OCI-LY7 (cell line): ENCODE data around the gene PSME3. TPM values are rescaled to one million over a fixed set of nuclear protein-coding genes. Genes with fewer than 3 reads are reported as not detected.

ENCODE experiments used
- BruUV-seq: library from RNA; stranded (reverse); fragments of 400-500 nt; replicated peaks from 2 replicates; lab custom pipeline; 2021; lab: Mats Ljungman, UMichigan
- CTCF ChIA-PET: fragments of 300-600 bp; sonication (Branson Sonifier 250); formaldehyde crosslinking; loops from one replicate; lab custom pipeline; 2022; ENCODE audit warnings: antibody characterized with exemption; ENCODE audit not compliant: unreplicated experiment; lab: Charles Lee
- POLR2A ChIA-PET: fragments of 300-600 bp; sonication (Branson Sonifier 250); formaldehyde crosslinking; loops from one replicate; lab custom pipeline; 2022; ENCODE audit warnings: antibody characterized with exemption; lab: Charles Lee
- DNase-seq: peaks from one replicate; pipeline ENCODE4 v3.0.0-alpha.2; 2015; ENCODE audit warnings: low spot score
- H2AFZ ChIP-seq: fragments of 200-600 bp; sonication (generic), shearing (Covaris generic); 2 replicates; pipeline ENCODE4 v1.6.1; 2014; ENCODE audit warnings: mild to moderate bottlenecking, antibody characterized with exemption, low read length, moderate library complexity
- H3K27ac ChIP-seq: fragments of 200-600 bp; sonication (generic); 2 replicates; pipeline ENCODE4 v1.5.1; 2014; ENCODE audit warnings: mixed run types, low read depth, mild to moderate bottlenecking, moderate library complexity, low read length, inconsistent platforms; ENCODE audit not compliant: poor library complexity, severe bottlenecking
- H3K36me3 ChIP-seq: fragments of 200-600 bp; sonication (generic); 2 replicates; pipeline ENCODE4 v1.6.1; 2014; ENCODE audit warnings: mild to moderate bottlenecking, antibody characterized with exemption, low read length, moderate library complexity, mixed read lengths; ENCODE audit not compliant: insufficient read depth
- H3K4me1 ChIP-seq: fragments of 200-600 bp; sonication (generic); 2 replicates; pipeline ENCODE4 v1.5.1; 2014; ENCODE audit warnings: mild to moderate bottlenecking, low read length; ENCODE audit not compliant: insufficient read depth, poor library complexity, severe bottlenecking
- H3K4me2 ChIP-seq: fragments of 200-600 bp; sonication (generic); 2 replicates; pipeline ENCODE4 v1.6.1; 2014; ENCODE audit warnings: mild to moderate bottlenecking, low read length
- H3K4me3 ChIP-seq: fragments of 200-600 bp; sonication (generic); 2 replicates; pipeline ENCODE4 v1.5.1; 2014; ENCODE audit warnings: mild to moderate bottlenecking, low read depth, low read length; ENCODE audit not compliant: poor library complexity, severe bottlenecking
- H3K79me2 ChIP-seq: fragments of 200-600 bp; sonication (generic); 2 replicates; pipeline ENCODE4 v1.6.1; 2016; ENCODE audit warnings: low read depth, mild to moderate bottlenecking, low read length, moderate library complexity, mixed read lengths; ENCODE audit not compliant: insufficient read depth
- H3K9me2 ChIP-seq: fragments of 200-600 bp; sonication (generic); 2 replicates; pipeline ENCODE4 v1.6.1; 2016; ENCODE audit warnings: mild to moderate bottlenecking, low read length, mixed read lengths; ENCODE audit not compliant: insufficient read depth
- H3K9me3 ChIP-seq: fragments of 200-600 bp; sonication (generic); 2 replicates; pipeline ENCODE4 v1.6.1; 2014; ENCODE audit warnings: mild to moderate bottlenecking, mixed run types, low read length, mixed read lengths
- H4K20me1 ChIP-seq: fragments of 200-600 bp; sonication (generic); 2 replicates; pipeline ENCODE4 v1.6.1; 2014; ENCODE audit warnings: mild to moderate bottlenecking, antibody characterized with exemption, low read length, moderate library complexity, mixed read lengths; ENCODE audit not compliant: insufficient read depth
- EZH2phosphoT487 ChIP-seq: fragments of 200-600 bp; sonication (generic); IDR thresholded peaks from 2 replicates; pipeline ENCODE4 v1.6.1; 2018; ENCODE audit warnings: low read depth, borderline replicate concordance, mild to moderate bottlenecking, mixed run types, antibody characterized with exemption, low read length, moderate library complexity, mixed read lengths
- intact Hi-C: fragments of 100-400 bp; cut with micrococcal nuclease; formaldehyde crosslinking; loops from one replicate; pipeline ENCODE4 v1.10.0; 2022; ENCODE audit not compliant: unreplicated experiment
- total RNA-seq, 2 experiments: library from RNA; depleted of rRNA in 1 of 2; stranded (reverse); fragments of >200 nt in 1 of 2; shearing (Covaris generic) in 1 of 2; gene quantifications; 2 replicates each; pipeline ENCODE4 v1.2.3, GENCODE V29; 2014 to 2022
- TF ChIP-seq, protein P1 (sequence below): fragments of 200-600 bp; sonication (generic); conservative IDR thresholded peaks from 2 replicates; pipeline ENCODE4 v1.5.1; 2014; ENCODE audit warnings: mild to moderate bottlenecking, antibody characterized with exemption, low read length, moderate library complexity, mixed read lengths

The PSME3 gene
- total RNA-seq, 2 experiments from 2014 or later = 81.9 to 167 TPM

DNA sequence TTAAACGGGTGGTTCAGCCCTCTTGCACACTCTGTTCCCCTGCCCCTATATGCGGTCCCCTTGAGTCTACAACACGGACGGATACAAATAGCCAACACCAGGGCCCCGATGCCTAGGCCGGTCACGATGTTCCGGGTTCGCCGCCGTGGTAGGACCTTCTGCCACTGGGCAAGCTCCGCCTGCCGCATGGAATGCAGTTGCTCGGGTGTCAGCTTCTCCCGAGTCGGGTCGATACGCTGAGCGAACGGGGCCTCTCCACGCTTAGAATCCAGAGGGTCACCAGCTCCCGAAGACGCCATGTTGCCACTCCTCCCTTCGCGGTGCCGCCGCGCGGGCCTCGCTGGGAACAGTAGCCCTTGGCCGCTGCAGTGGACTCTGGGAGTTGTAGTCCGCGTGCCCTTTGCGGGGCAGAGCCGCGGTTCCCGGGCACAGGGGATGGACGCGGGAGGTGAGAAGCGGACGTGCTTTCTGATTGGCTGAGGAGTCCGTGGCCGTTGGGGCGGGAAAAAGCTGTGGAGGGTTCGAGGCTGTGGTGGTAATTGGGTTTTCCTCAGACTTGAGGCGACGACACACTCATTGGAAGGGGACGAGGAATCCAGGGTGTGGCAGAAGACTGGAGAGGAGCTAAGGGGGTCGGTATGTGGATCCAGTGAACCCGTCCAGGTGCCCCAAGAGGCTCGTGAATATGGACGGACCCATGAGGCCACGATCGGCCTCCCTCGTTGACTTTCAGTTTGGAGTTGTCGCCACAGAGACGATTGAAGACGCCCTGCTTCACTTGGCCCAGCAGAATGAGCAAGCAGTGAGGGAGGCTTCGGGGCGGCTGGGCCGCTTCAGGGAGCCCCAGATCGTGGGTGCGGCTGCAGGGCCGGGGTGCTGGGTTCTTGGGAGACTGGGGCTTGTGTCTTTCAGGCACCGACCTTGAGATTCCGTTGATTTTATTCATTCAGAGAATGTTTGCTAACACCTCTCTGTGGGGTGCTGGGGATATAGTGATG lies 34.5 kb upstream of the PSME3 start, which contains the start of the genes CNTD1 and COA3:
TSS of gene CNTD1 (plus strand) at position 479 of the 998 bp plus-strand sequence. CDS start at position 686, 207 bp downstream.
TSS of gene COA3 (minus strand) at position 322 of the 998 bp plus-strand sequence. CDS start at position 299, 23 bp downstream.
- POLR2A ChIA-PET = interaction anchor here (1.1 kb wide), 1 partner anchor 23 kb away, joined by 3 read pairs; no protein-coding TSS in a partner anchor
- H3K9me2 ChIP-seq = no peaks in the 10 kb centered on the region
- TF ChIP-seq, protein P1, sequence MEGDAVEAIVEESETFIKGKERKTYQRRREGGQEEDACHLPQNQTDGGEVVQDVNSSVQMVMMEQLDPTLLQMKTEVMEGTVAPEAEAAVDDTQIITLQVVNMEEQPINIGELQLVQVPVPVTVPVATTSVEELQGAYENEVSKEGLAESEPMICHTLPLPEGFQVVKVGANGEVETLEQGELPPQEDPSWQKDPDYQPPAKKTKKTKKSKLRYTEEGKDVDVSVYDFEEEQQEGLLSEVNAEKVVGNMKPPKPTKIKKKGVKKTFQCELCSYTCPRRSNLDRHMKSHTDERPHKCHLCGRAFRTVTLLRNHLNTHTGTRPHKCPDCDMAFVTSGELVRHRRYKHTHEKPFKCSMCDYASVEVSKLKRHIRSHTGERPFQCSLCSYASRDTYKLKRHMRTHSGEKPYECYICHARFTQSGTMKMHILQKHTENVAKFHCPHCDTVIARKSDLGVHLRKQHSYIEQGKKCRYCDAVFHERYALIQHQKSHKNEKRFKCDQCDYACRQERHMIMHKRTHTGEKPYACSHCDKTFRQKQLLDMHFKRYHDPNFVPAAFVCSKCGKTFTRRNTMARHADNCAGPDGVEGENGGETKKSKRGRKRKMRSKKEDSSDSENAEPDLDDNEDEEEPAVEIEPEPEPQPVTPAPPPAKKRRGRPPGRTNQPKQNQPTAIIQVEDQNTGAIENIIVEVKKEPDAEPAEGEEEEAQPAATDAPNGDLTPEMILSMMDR = no peak
- TF ChIP-seq EZH2phosphoT487 = no peak
- H3K9me3 ChIP-seq = no peaks in the 10 kb centered on the region
- BruUV-seq = no TSS peak
- CTCF ChIA-PET = interaction anchor here (0.6 kb wide), 1 partner anchor 59 kb away, joined by 3 read pairs; no protein-coding TSS in a partner anchor
- H3K4me3 ChIP-seq = peak within 1 kb of the TSS; percentile 76
- no peaks in the 10 kb centered on the region for H3K36me3 ChIP-seq
- H3K79me2 ChIP-seq = no peaks in the 10 kb centered on the region
- no peaks in the 10 kb centered on the region for H4K20me1 ChIP-seq
- H3K4me1 ChIP-seq = no peaks in the 10 kb centered on the region
- intact Hi-C loops = no loop called here
- peak; percentile 72 for DNase-seq
- peak within 1 kb of the TSS; percentile 67 for H3K4me2 ChIP-seq
- no peak within 1 kb of the TSS for H3K27ac ChIP-seq
- peak within 1 kb of the TSS; percentile 64; the same call in 1 of the 2 replicates for H2AFZ ChIP-seq

DNA sequence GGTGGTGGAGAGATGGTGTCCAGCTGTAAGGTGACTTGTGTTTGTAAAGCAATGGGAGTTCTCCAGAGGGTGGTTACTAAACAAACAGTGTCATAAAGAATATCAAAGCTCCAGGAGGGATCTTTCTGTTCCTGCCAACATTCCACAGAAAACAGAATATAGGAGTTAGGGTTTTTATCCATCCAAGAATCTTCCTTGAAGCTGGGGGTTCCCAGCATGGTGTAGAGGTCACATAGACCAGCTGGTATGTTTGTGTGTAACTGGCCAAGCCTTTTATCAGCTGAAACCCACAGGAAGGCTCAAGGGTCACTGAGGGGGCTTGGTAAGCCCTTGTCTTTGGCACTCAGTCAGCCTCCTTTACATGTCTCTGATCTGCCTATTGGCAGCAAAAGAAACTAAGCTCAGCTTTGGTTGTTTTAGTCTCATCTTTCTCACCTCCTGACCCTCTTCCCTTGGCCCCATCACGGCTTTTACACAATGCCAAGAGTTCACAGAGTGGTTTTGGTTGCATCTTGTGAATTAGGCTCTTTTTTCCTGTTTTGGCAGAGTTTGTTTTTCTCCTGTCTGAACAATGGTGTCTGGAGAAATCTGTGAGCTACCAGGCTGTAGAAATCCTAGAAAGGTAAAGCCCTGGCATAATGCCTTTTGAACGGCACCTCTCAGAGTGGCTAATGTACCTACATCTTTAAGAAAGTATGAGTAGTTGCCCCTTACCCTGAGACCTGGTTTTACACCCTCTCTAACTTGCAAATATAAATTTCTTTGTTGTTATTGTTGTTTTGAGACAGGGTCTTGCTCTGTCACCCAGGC lies 29.9 kb upstream of the PSME3 start:
- Histone ChIP-seq H3K4me1 (no peaks in the 10 kb centered on the region), H3K27ac (no peak overlapping the region), H3K4me3 (no peak overlapping the region), H2AFZ (no peak overlapping the region), H3K36me3 (no peaks in the 10 kb centered on the region), H3K79me2 (no peaks in the 10 kb centered on the region), H4K20me1 (no peaks in the 10 kb centered on the region), H3K9me3 (no peaks in the 10 kb centered on the region), H3K4me2 (no peak overlapping the region), H3K9me2 (no peaks in the 10 kb centered on the region)
- intact Hi-C loops = no loop called here
- no TSS peak for BruUV-seq
- POLR2A ChIA-PET = no interaction called here
- CTCF ChIA-PET = interaction anchor here (0.6 kb wide), 1 partner anchor 13 kb away, joined by 3 read pairs; no protein-coding TSS in a partner anchor
- DNase-seq = no peak
- TF ChIP-seq EZH2phosphoT487 = no peak
- TF ChIP-seq, protein P1 = no peak
